ENCODE data around the gene BTD. TPM values are rescaled to one million over a fixed set of nuclear protein-coding genes. Genes with fewer than 3 reads are reported as not detected.

Gene BTD
- polyA plus RNA-seq, 6 donors from 2014 or later: 10.9 to 18.0 (median 12.5) TPM

DNA sequence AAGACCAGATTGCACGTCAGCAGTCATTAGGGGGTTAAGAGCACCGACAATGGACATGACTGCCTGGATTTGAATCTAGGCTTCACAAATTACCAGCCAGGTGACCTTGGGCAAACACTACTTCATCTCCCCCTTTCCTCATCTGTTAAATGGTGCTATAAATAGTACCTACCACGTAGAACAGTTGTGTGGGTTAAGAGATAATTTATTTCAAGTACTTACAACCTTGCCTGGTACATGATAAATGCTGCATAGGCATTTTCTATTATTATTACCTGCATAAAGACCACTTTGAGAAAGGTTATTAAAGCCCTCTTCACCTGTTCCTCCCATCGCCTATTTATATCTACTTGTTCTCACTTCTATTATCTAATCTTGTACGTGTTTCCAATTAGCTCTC, 64.7 kb downstream of the BTD start:
- Mint-ChIP-seq H3K4me3 (no peak overlapping the region), H3K27ac (peak overlapping the region in 1 of 6 donors; percentile 4), H3K27me3 (peaks cover 0 to 6% (median 0%) of the 10 kb centered on the region in 3 donors), H3K36me3 (peaks cover 21 to 39% of the 10 kb centered on the region in 2 donors), H3K9me3 (peaks cover 0 to 7% (median 0%) of the 10 kb centered on the region in 7 donors), H3K4me1 (peaks cover 14 to 25% (median 15%) of the 10 kb centered on the region in 3 donors)
- DNase-seq: no peak
- no peak for ATAC-seq (ENCODE audit: low read depth in 2 of 2)

DNA sequence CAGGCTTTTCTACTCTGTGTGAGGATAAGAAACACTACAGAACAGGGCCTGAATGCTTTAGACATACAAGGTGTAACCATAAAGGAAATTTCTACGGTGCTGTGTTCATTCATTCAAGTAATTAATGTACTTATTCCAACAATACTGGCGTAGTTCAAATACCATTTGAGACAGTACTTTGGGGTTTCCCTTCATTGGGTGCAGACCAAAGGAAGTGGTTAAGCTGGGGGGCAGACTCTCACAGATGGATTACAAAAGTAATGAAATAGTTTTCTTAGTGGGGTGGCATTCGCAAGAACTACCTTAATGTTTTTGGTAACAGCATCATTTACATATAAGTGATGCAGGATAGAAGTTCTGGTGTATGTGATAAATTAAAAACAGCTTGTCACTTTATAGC, 65.9 kb downstream of the BTD start:
- peaks cover 14 to 23% (median 15%) of the 10 kb centered on the region in 3 donors for H3K4me1 Mint-ChIP-seq
- ATAC-seq (ENCODE audit: low read depth in 2 of 2): peak; percentile 90 to 96
- peaks cover 21 to 39% of the 10 kb centered on the region in 2 donors for H3K36me3 Mint-ChIP-seq
- H3K9me3 Mint-ChIP-seq: peaks cover 0 to 2% (median 0%) of the 10 kb centered on the region in 7 donors
- no peaks in the 10 kb centered on the region for H3K27me3 Mint-ChIP-seq
- DNase-seq: peak; percentile 32
- H3K4me3 Mint-ChIP-seq: peak overlapping the region in 1 of 8 donors; percentile 7
- H3K27ac Mint-ChIP-seq: peak overlapping the region in 3 of 6 donors; percentile 67 to 74 (median 70)

DNA sequence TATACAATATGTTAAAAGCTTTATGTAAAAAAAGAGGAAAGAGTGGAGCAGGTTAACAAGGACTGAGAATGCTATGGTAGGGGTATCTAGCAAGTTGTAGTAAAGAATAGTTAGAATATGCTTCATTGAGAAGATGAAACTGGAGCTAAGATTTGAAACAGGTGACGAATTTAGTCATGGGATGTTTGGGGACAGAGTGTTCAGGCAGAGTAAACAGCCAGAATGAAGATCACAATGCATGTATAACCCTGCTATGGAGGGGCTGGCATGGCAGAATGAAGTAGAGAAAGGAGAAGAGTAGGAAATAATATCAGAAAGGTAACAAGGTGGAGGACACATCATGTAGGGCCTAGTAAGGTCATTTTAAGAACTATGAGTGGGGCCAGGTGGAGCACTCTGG, 72.0 kb downstream of the BTD start:
- Mint-ChIP-seq H3K4me1 (no peaks in the 10 kb centered on the region), H3K9me3 (no peaks in the 10 kb centered on the region), H3K4me3 (no peak overlapping the region), H3K27me3 (no peaks in the 10 kb centered on the region), H3K27ac (no peak overlapping the region), H3K36me3 (peaks cover 13 to 18% of the 10 kb centered on the region in 2 donors)
- no peak for ATAC-seq (ENCODE audit: low read depth in 2 of 2)
- no peak for DNase-seq

DNA sequence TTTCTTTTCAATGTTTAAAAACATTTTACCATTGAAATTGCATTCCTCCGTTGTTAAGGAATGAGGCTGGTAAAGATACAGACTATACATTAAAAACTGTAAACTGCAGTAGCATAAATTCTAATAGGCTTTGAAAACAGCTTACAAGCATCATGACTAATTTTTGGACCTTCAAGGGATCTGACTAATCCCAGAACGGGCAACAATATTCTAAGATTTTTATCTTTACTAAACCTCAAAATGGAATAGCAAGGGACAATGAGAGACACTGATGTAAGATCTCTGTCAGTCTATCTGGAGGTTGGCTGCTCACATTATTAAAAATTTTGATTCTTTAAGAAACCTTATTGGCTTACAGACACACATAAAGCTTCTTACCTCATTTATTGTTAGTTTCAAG, 74.7 kb downstream of the BTD start:
- Mint-ChIP-seq H3K4me3 (no peak overlapping the region), H3K4me1 (no peaks in the 10 kb centered on the region), H3K27ac (no peak overlapping the region), H3K27me3 (no peaks in the 10 kb centered on the region), H3K36me3 (peaks cover under 1 to 9% of the 10 kb centered on the region in 2 donors), H3K9me3 (no peaks in the 10 kb centered on the region)
- DNase-seq: no peak
- ATAC-seq (ENCODE audit: low read depth in 2 of 2): no peak

DNA sequence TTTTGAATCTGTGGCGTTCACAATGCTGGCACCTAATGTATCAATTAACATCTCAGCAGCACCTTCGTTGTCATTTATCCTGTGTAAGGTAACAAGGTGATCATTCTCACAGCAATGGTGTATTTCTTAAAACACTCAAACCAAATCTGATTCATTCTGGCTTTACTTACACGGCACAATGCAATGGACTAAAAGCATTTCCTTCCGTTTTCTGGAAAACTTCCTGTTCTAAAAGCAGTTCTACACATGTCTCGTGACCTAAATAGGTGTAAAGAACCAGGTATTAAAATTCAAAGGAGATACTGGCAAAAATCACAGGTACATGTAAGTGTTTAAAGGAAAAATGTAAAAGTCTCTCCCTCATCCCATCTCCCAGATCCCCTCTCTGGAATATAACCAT, 77.8 kb downstream of the BTD start:
- no peak for DNase-seq
- Mint-ChIP-seq H3K9me3 (no peaks in the 10 kb centered on the region), H3K27me3 (no peaks in the 10 kb centered on the region), H3K4me1 (no peaks in the 10 kb centered on the region), H3K36me3 (peaks cover 0 to 9% of the 10 kb centered on the region in 2 donors), H3K4me3 (no peak overlapping the region), H3K27ac (no peak overlapping the region)
- ATAC-seq (ENCODE audit: low read depth in 2 of 2): no peak

DNA sequence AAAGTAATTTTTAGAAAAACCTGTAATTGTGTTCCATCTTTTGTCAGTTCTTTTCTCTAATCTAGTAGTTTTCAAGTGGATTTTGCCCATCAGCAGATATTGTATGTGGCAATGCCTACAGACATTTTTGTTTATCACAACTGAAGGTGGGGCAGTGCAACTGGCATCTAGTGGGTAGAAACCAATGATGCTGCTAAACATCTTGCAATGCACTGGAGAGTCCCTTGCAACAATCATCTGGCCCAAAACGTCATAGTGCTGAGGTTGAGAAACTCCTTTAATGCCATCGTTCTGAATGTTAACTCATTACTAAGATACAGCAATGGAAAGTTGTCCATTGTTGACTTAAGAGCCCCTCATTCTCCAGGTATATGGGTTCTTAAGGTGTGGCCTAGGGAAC, 80.1 kb downstream of the BTD start:
- no peak for ATAC-seq (ENCODE audit: low read depth in 2 of 2)

DNA sequence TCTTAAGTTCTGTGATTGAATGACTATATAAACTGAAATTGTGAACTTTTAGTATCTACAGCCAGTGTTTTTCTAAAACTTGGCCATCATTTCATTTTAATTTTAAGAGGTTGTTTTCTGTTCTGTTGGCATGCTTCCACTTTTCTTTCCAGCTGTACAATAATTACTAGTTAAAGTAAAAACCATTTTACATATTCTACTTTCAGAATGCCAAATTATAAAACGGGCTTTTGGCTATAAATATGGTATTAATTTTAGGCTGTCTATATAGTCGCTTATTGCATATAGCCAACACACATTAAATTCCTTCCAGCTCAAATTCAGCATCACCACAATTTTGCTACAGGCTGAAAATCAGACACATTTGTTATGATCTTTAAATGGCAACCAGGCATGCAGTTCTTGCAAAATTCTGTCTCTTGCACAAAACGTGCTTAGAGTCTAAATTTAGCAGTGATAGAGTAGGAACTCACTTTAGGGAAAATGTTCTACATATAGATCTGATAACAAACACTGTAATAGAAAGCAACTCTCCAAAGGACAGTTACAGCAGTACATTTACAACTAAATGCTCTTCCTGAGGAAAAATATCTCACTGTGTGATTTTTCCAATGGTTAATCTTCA, 81.1 kb downstream of the BTD start:
- no peaks in the 10 kb centered on the region for H3K27me3 Mint-ChIP-seq
- no peak overlapping the region for H3K27ac Mint-ChIP-seq
- DNase-seq (no peak), ATAC-seq (ENCODE audit: low read depth in 2 of 2) (no peak)
- H3K4me1 Mint-ChIP-seq: no peaks in the 10 kb centered on the region
- peaks cover 15 to 25% of the 10 kb centered on the region in 2 donors for H3K36me3 Mint-ChIP-seq
- H3K9me3 Mint-ChIP-seq: no peaks in the 10 kb centered on the region
- H3K4me3 Mint-ChIP-seq: no peak overlapping the region

More for the DNA sequence above, 80.1 kb downstream of the BTD start:
- Mint-ChIP-seq H3K9me3 (no peaks in the 10 kb centered on the region), H3K36me3 (peaks cover 15 to 25% of the 10 kb centered on the region in 2 donors), H3K4me3 (no peak overlapping the region), H3K27me3 (no peaks in the 10 kb centered on the region), H3K4me1 (no peaks in the 10 kb centered on the region), H3K27ac (peak overlapping the region in 1 of 6 donors; percentile 44)
- DNase-seq: no peak

DNA sequence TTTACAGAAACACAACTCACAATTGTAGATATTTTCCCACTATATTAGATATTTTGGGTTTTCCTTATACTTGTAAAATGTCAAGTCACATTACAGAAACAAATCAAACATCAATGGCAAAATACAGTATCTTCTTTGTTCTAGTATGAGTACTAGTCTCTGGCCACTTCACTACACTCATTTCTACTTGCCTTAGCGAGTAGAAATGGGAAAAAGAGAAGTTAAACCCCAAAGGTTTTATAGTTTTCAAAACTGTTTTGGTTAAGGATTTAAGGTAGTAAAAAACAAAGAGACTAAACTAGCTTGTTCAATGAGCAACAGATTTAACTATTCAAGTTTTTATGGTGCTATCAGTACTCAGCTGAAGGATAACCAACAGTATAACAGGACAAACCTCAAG, 81.7 kb downstream of the BTD start:
- H3K4me1 Mint-ChIP-seq: no peaks in the 10 kb centered on the region
- H3K27ac Mint-ChIP-seq: no peak overlapping the region
- peaks cover 15 to 25% of the 10 kb centered on the region in 2 donors for H3K36me3 Mint-ChIP-seq

DNA sequence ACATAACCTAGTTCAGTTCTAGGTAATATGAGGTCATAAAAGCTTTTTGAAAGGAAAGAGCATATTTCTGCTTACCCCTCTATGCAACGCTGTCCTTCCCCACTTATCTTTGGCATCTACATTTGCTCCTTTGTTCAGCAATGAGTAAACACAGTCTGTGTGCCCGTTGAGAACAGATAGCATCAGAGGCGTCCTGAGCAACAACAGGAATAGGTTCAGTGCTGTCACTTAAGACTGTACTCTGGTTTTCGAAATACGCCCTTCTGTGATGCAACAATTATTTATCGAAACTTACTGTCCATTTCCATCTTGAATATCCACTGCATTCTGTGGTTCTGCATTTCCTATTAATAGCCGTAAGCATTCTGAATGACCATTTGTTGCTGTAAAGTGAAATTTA, 84.4 kb downstream of the BTD start:
- no peak overlapping the region for H3K27ac Mint-ChIP-seq
- DNase-seq: no peak
- no peak overlapping the region for H3K4me3 Mint-ChIP-seq
- H3K4me1 Mint-ChIP-seq: no peaks in the 10 kb centered on the region
- H3K36me3 Mint-ChIP-seq: peaks cover 15 to 16% of the 10 kb centered on the region in 2 donors
- no peaks in the 10 kb centered on the region for H3K27me3 Mint-ChIP-seq
- no peaks in the 10 kb centered on the region for H3K9me3 Mint-ChIP-seq
- ATAC-seq (ENCODE audit: low read depth in 2 of 2): no peak

More for the DNA sequence above, 81.7 kb downstream of the BTD start:
- ATAC-seq (ENCODE audit: low read depth in 2 of 2) (no peak), DNase-seq (no peak)
- H3K4me3 Mint-ChIP-seq: no peak overlapping the region
- H3K9me3 Mint-ChIP-seq: no peaks in the 10 kb centered on the region
- H3K27me3 Mint-ChIP-seq: no peaks in the 10 kb centered on the region

DNA sequence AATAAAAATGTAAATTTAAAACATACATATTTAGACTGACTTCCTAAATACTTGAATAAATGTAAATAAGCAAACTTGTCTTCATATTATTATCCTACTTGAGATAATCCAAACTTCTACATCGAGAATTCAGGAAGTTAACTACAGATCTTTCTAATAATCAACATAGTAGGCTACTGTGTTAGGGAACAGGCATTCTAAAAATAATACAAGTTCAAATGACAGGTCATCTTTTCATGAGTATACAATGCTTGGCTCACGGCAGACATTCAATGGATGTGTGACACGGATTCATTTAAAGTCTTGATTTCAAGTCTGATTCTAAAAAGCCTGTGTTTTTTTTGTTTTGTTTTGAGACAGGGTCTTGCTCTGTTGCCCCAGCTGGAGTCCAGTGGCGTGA, 88.7 kb downstream of the BTD start:
- no peak for DNase-seq
- Mint-ChIP-seq H3K4me1 (no peaks in the 10 kb centered on the region), H3K27me3 (no peaks in the 10 kb centered on the region), H3K4me3 (no peak overlapping the region), H3K9me3 (no peaks in the 10 kb centered on the region), H3K27ac (no peak overlapping the region), H3K36me3 (peaks cover 20 to 23% of the 10 kb centered on the region in 2 donors)
- ATAC-seq (ENCODE audit: low read depth in 2 of 2): no peak

DNA sequence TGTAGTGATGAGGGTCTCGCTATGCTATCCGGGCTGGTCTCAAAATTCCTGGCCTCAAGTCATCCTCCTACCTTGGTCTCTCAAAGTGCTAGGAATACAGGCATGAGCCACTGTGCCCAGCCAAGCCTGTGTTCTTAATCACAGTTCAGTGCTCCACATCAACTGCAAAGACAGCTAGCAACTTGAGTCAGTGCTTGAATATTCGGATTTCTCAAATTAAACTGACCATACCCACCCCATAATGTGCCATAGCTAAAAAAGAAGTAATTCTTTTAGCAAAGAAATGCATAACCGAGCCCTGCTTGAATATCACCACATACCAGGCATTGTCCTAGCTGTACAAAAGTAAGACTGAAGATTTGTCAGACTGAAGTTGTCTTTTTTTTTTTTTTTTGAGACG, 89.2 kb downstream of the BTD start:
- Mint-ChIP-seq H3K27ac (peak overlapping the region in 1 of 6 donors; percentile 20), H3K27me3 (no peaks in the 10 kb centered on the region), H3K36me3 (peaks cover 15 to 21% of the 10 kb centered on the region in 2 donors), H3K4me3 (no peak overlapping the region), H3K9me3 (no peaks in the 10 kb centered on the region), H3K4me1 (no peaks in the 10 kb centered on the region)
- ATAC-seq (ENCODE audit: low read depth in 2 of 2) (no peak), DNase-seq (no peak)

DNA sequence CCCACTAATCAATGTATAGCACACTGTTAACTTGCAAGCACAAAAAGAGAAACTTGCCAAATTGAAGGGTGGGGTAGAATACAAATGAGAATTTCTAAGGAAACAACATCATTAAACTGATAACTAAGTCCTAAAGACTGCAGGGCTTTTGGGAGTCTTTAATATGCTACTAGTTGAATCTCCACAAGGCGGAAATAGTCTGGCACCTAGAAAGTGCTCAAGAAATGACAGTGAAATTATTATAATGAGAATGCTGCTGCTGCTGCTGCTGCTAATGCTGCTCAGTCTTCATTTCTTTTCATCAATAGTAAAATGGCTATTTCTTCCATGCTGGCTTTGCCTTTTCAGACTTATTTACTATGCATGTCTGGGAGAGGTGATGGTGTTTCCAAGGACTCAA, 91.8 kb downstream of the BTD start:
- no peak for DNase-seq
- H3K4me3 Mint-ChIP-seq: no peak overlapping the region
- H3K4me1 Mint-ChIP-seq: peaks cover 4 to 7% (median 6%) of the 10 kb centered on the region in 3 donors
- no peaks in the 10 kb centered on the region for H3K27me3 Mint-ChIP-seq
- H3K27ac Mint-ChIP-seq: no peak overlapping the region
- no peaks in the 10 kb centered on the region for H3K9me3 Mint-ChIP-seq
- ATAC-seq (ENCODE audit: low read depth in 2 of 2): no peak
- peaks cover 7 to 17% of the 10 kb centered on the region in 2 donors for H3K36me3 Mint-ChIP-seq

DNA sequence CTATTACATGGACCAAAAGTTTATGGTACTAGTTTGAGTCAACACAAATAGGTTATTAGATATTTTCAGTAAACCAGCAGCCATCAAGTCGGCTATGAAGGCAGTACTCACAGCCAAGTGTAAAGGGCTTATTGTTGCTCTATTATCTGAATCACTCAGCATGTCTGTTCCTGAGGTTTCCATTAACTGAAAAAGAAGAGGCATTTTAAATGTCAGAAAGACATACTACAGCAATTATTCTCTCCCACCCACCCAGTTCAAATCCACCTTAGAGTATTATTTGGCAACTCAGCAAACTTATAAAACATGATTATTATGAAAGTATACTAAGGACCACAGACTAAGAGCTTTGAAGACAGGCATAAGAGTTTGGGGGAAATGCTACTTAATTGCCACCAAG, 93.1 kb downstream of the BTD start:
- Mint-ChIP-seq H3K4me3 (no peak overlapping the region), H3K36me3 (peaks cover 7 to 17% of the 10 kb centered on the region in 2 donors), H3K27me3 (no peaks in the 10 kb centered on the region), H3K9me3 (peaks cover 0 to 3% (median 0%) of the 10 kb centered on the region in 7 donors), H3K4me1 (peaks cover 7 to 12% (median 12%) of the 10 kb centered on the region in 3 donors), H3K27ac (peak overlapping the region in 1 of 6 donors; percentile 4)
- no peak for ATAC-seq (ENCODE audit: low read depth in 2 of 2)
- DNase-seq: no peak
